Heart right ventricle (tissue), 16 donors: Measurements from ENCODE around the gene NACC2. TPM values are rescaled to one million over a fixed set of nuclear protein-coding genes. Genes with fewer than 3 reads are reported as not detected.

Experiments
- ATAC-seq, 8 donors: fragments of 200-7000 bp; cut with Tn5 transposase; one replicate each; pipeline ENCODE4 v1.9.1; 2020; ENCODE audit warnings: mild to moderate bottlenecking in 8 of 8, moderate library complexity in 8 of 8, moderate number of reproducible peaks in 1 of 8
- DNase-seq, 2 donors: peaks; one replicate each; pipeline ENCODE4 v3.0.0-alpha.2; 2020
- H3K27ac ChIP-seq, 10 donors: fragments of 200-600 bp; sonication (generic) in 2 of 10; one replicate each; pipeline versions ENCODE4 v1.5.0 to v1.8.0; 2020 to 2022; ENCODE audit warnings: mild to moderate bottlenecking in 3 of 10
- H3K27me3 ChIP-seq, 7 donors: fragments of 200-600 bp; one replicate each; pipeline ENCODE4 v1.8.0; 2021 to 2022; ENCODE audit warnings: mild to moderate bottlenecking in 2 of 7
- H3K36me3 ChIP-seq, 9 donors: fragments of 200-600 bp; sonication (generic) in 1 of 9; one replicate each; pipeline versions ENCODE4 v1.5.0 to v1.8.0; 2020 to 2022; ENCODE audit warnings: mild to moderate bottlenecking in 2 of 9
- H3K4me1 ChIP-seq, 9 donors: fragments of 200-600 bp; sonication (generic) in 1 of 9; one replicate each; pipeline versions ENCODE4 v1.5.0 to v1.8.0; 2020 to 2022; ENCODE audit warnings: mild to moderate bottlenecking in 4 of 9
- H3K4me3 ChIP-seq, 10 donors: fragments of 200-600 bp; sonication (generic) in 2 of 10; one replicate each; pipeline versions ENCODE4 v1.5.0 to v1.8.0; 2020 to 2022; ENCODE audit warnings: mild to moderate bottlenecking in 7 of 10, moderate library complexity in 2 of 10
- H3K9me3 ChIP-seq, 11 donors: fragments of 200-600 bp in 10 of 11; sonication (generic) in 2 of 11; one replicate each; pipeline versions ENCODE4 v1.5.0 to v1.8.0; 2013 to 2022; ENCODE audit warnings: mild to moderate bottlenecking in 2 of 11, control low read depth in 1 of 11, moderate library complexity in 1 of 11
- WGBS, 2 donors: extraction: QIAGEN DNeasy Blood & Tissue Kit; methylation state at CpG; one replicate each; pipeline ENCODE4 v1.1.7; 2013; ENCODE audit warnings: inconsistent platforms in 1 of 2; 5-methylcytosine and 5-hydroxymethylcytosine counted together
- intact Hi-C, 10 donors: fragments of 100-400 bp; cut with DNase I; formaldehyde crosslinking; loops; one replicate each; pipeline versions ENCODE4 v1.11.1 to v1.14.2; 2022
- polyA plus RNA-seq, 2 donors: library from polyadenylated mRNA; stranded (reverse); fragments of 200-250 nt; gene quantifications; one replicate each; pipeline ENCODE4 v1.2.3, GENCODE V29; 2013
- total RNA-seq, 10 donors: library from RNA; stranded (reverse); fragmentation: NEBNext Ultra II Directional in 3 of 10; extraction: Animal tissue kit (Norgen Biotek cat#: 25700) in 3 of 10; gene quantifications; one replicate each; pipeline versions ENCODE4 v1.2.1 to v1.2.4, GENCODE V29; 2021 to 2023
- TF ChIP-seq, protein P1 (sequence below), 9 donors: fragments of 200-600 bp; sonication (generic) in 2 of 9; IDR thresholded peaks; one replicate each; pipeline versions ENCODE4 v1.5.0 to v1.8.0; 2021 to 2022; ENCODE audit warnings: antibody characterized with exemption in 9 of 9, mild to moderate bottlenecking in 5 of 9, moderate library complexity in 1 of 9
- donor health status: Arrhythmogenic right ventricular cardiomyopathy.
- donor health status: ischemic (EF 13 %, LVEDD 7.1; RV severe dilation, severe dysfunction).
- donor health status: healthy with polysubstance abuse.
- donor health status: DM: no; HTN: yes; CAD: no.
- donor health status: DM: no; HTN: no; CAD: no.
- donor health status: ischemic (EF 25% LVEDD 6.9; RV normal size, moderate dysfunction).
- donor health status: ischemic (EF 25% LVEDD 5.7; RV mildly dilated, moderate dysfunction).
- donor health status: healthy.
- donor health status: DM: yes; HTN: yes; CAD: no.
- donor health status: Ischemic cardiomyopathy.
- donor health status: ischemic (EF 35%, LVEDD 5.7; RV mildly dilated, moderate dysfunction).
- donor health status: nonischemic (EF 11% LVEDD 7.7; RV severe dilation, severe dysfunction).
- donor health status: DM: yes; HTN: yes; CAD: no.
- donor health status: PGD.
- donor health status: ischemic (EF 29% LVEDD 5.4; RV normal size, mild dysfunction).
- donor health status: nonischemic (EF 23%, LVEDD 6.1; RV moderate dilation, normal function).

Gene NACC2
- total and polyA plus RNA-seq, 12 donors: 15.6 to 55.1 (median 39.7) TPM

DNA sequence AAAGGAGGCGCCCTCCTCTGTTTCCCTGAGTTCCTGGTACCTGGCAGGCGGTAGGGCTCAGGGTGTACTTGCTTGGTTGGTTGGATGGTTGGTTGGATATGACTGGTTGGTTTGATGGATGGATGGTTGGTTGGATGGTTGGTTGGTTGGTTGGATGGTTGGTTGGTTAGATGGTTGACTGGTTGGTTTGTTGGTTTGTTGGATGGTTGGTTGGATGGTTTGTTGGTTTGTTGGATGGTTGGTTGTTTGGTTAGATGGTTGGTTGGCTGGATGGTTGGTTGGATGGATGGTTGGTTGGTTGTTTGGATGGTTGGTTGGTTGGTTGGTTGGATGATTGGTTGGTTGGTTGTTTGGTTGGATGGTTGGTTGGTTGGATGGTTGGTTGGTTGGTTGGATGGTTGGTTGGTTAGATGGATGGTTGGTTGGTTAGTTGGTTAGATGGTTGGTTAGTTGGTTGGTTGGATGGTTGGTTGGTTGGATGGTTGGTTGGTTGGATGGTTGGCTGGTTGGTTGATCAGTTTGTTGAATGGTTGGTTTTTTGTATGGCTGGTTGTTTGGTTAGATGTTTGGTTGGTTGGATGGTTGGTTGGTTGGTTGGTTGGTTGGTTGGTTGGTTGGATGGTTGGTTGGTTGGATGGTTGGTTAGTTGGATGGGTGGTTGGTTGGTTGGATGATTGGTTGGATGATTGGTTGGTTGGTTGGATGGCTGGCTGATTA is 30.0 kb upstream of the NACC2 start:
- Histone ChIP-seq H3K4me3 (no peak overlapping the region), H3K27ac (no peak overlapping the region), H3K4me1 (peaks cover 0 to 20% (median 12%) of the 10 kb centered on the region in 9 donors), H3K27me3 (peaks cover 0 to 35% (median 13%) of the 10 kb centered on the region in 7 donors), H3K9me3 (no peaks in the 10 kb centered on the region), H3K36me3 (no peaks in the 10 kb centered on the region)
- 88 to 89% methylated on average over 2 of the region's 2 CpGs for WGBS, 2 donors
- intact Hi-C loops: loop anchor here in 9 of 10 donors (2.0 to 10.0 kb wide), 11 partner anchors 38 to 523 kb away; partner anchors contain the start of gene KCNT1 (in 2 of the 9)
- ATAC-seq (no peak), DNase-seq (no peak)
- TF ChIP-seq, protein P1, sequence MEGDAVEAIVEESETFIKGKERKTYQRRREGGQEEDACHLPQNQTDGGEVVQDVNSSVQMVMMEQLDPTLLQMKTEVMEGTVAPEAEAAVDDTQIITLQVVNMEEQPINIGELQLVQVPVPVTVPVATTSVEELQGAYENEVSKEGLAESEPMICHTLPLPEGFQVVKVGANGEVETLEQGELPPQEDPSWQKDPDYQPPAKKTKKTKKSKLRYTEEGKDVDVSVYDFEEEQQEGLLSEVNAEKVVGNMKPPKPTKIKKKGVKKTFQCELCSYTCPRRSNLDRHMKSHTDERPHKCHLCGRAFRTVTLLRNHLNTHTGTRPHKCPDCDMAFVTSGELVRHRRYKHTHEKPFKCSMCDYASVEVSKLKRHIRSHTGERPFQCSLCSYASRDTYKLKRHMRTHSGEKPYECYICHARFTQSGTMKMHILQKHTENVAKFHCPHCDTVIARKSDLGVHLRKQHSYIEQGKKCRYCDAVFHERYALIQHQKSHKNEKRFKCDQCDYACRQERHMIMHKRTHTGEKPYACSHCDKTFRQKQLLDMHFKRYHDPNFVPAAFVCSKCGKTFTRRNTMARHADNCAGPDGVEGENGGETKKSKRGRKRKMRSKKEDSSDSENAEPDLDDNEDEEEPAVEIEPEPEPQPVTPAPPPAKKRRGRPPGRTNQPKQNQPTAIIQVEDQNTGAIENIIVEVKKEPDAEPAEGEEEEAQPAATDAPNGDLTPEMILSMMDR (IDR thresholded peaks at IDR 0.05): no peak

DNA sequence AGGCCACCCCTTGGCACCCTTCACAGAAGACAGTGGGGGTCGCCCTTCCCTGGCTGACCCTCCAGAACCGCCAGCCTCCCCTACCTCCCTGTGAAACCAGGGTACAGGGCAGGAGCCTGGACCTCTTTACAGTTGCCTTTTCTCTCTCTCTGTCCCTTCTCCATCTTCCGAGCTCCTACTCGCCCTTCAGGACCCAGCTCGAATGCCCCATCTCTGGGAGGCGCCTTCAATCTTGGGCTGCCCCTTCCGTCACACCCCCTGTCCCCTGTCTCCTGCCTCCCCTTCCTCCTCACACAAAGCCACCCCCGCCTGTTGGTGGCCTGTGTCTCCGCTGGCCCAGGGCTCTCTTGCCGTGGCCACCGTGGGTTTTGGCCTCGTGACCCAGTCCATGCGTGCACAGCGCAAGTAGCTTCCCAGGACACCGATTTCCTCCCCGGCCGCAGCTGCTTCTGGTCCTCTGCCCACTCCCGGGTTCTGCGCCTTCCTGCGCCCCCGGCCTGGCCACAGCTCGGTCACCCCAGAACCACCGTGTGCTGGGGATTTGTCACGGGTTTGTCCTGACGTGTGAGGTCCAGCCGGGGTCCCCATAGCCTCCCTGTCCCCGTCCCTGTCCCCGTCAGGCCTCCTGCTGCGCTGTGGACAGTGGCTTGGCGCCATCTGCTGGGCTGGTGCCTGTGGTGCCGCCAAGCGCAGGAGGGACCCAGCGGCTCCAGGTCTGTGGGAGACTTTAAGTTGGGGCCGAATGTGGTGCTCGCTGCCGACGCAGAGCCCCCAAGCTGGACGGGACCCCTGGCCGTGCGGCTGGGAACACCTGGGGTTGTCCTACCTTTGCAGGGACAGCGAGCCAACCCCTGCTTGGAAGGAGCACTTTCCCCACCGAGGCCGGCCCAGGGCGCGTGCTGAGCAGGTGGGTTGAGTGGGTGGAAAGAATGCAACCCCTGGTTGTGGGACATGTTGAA is 27.6 kb upstream of the NACC2 start:
- H3K9me3 ChIP-seq: no peaks in the 10 kb centered on the region
- peaks cover 6 to 32% (median 25%) of the 10 kb centered on the region in 9 donors for H3K4me1 ChIP-seq
- TF ChIP-seq, protein P1 (IDR thresholded peaks at IDR 0.05): peak; percentile 96 to 100 (median 99)
- peak; percentile 70 to 85 for DNase-seq
- H3K27ac ChIP-seq: no peak overlapping the region
- peak in 7 of 8 donors; percentile 22 to 69 (median 51) for ATAC-seq
- intact Hi-C loops: loop anchor here (1.0 to 10.0 kb wide), 14 partner anchors 35 to 520 kb away; partner anchors contain the start of gene KCNT1 (in 2 of the 10)
- 25 to 29% methylated on average over 45 of the region's 45 CpGs for WGBS, 2 donors
- H3K36me3 ChIP-seq: no peaks in the 10 kb centered on the region
- peaks cover 0 to 26% (median 0%) of the 10 kb centered on the region in 7 donors for H3K27me3 ChIP-seq
- H3K4me3 ChIP-seq: peak overlapping the region in 7 of 10 donors; percentile 16 to 42 (median 28)

DNA sequence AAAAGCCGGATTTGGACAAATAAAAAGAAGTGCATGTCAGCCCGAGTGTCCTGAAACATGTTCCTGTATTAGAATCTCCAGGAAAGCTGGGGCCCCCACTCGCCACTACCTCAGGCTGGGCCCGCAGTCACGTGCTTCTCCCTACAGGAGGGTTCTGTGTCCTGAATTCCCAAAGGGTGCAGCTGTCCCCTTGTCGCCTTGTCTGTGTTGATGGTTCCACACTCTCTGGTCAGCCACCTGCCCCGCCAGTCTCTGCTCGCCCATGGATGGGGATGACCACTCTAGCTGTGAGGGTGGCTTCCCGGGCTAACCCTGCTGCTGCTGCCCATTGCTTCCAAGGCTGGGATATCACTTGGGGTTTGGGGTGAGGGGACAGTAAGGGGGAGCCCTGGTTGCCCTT is 26.7 kb upstream of the NACC2 start:
- Histone ChIP-seq H3K4me3 (no peak overlapping the region), H3K9me3 (no peaks in the 10 kb centered on the region), H3K27me3 (peaks cover 0 to 17% (median 0%) of the 10 kb centered on the region in 7 donors), H3K36me3 (peaks cover 0 to 1% (median 0%) of the 10 kb centered on the region in 9 donors), H3K27ac (no peak overlapping the region), H3K4me1 (peaks cover 6 to 41% (median 34%) of the 10 kb centered on the region in 9 donors)
- no peak for DNase-seq
- TF ChIP-seq, protein P1 (IDR thresholded peaks at IDR 0.05): no peak
- WGBS, 2 donors: 92 to 94% methylated on average over 9 of the region's 9 CpGs
- no peak for ATAC-seq
- intact Hi-C loops: loop anchor here (2.0 to 10.0 kb wide), 13 partner anchors 34 to 520 kb away; partner anchors contain the start of gene KCNT1 (in 2 of the 10)

DNA sequence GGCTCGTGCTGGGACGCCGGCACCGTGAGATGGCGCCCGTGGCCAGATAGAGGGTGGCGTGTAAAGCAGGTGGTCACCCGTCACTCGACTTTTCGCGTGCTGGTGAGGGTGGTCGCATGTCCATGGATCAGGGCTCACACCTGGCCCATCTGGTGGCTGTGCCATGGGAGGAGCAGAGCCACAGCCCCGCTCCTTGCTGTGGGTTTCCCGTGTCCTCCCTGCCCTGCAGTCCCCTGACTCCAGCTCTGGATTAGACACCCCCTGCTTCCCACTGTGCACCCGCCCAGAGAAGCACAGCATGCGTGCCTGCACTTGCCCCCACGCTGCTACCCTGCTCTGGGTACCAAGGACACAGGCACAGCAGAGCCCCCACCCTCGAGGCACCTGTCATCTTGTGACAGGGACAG is 25.4 kb upstream of the NACC2 start:
- H3K4me3 ChIP-seq: no peak overlapping the region
- no peak for ATAC-seq
- 90 to 91% methylated on average over 18 of the region's 18 CpGs for WGBS, 2 donors
- peaks cover 0 to 10% (median 0%) of the 10 kb centered on the region in 7 donors for H3K27me3 ChIP-seq
- DNase-seq: no peak
- H3K27ac ChIP-seq: peak overlapping the region in 6 of 10 donors; percentile 94 to 99 (median 97)
- intact Hi-C loops: loop anchor here in 9 of 10 donors (5.0 to 10.0 kb wide), 10 partner anchors 33 to 518 kb away; partner anchors contain the start of gene KCNT1 (in 2 of the 9)
- H3K4me1 ChIP-seq: peaks cover 6 to 42% (median 34%) of the 10 kb centered on the region in 9 donors
- no peaks in the 10 kb centered on the region for H3K9me3 ChIP-seq
- peaks cover 0 to 15% (median 9%) of the 10 kb centered on the region in 9 donors for H3K36me3 ChIP-seq
- TF ChIP-seq, protein P1 (IDR thresholded peaks at IDR 0.05): no peak
